B cell (primary cell): ENCODE results near the gene FILIP1.

ENCODE experiments used
- CTCF ChIP-seq: fragments of 200-600 bp; IDR thresholded peaks from one replicate; pipeline ENCODE4 v1.8.0; 2022; ENCODE audit warnings: antibody characterized with exemption, mild to moderate bottlenecking
- EZH2 ChIP-seq: IDR thresholded peaks from 2 replicates; pipeline ENCODE4 v1.6.1; 2012; ENCODE audit warnings: borderline replicate concordance, low read depth, mild to moderate bottlenecking, moderate library complexity, low read length; ENCODE audit not compliant: insufficient read depth, poor library complexity, severe bottlenecking

- TF ChIP-seq CTCF (no peak), EZH2 (no peak)
Observed at GRCh38 chr6:75348882-75349261, 144.7 kb downstream of the FILIP1 start.
